Retina (tissue), 1 donor: Measurements from ENCODE around the gene BCO2.

Experiments
- DNase-seq: peaks from one replicate; pipeline ENCODE4 v3.0.0-alpha.2; 2016

The BCO2 gene

DNA sequence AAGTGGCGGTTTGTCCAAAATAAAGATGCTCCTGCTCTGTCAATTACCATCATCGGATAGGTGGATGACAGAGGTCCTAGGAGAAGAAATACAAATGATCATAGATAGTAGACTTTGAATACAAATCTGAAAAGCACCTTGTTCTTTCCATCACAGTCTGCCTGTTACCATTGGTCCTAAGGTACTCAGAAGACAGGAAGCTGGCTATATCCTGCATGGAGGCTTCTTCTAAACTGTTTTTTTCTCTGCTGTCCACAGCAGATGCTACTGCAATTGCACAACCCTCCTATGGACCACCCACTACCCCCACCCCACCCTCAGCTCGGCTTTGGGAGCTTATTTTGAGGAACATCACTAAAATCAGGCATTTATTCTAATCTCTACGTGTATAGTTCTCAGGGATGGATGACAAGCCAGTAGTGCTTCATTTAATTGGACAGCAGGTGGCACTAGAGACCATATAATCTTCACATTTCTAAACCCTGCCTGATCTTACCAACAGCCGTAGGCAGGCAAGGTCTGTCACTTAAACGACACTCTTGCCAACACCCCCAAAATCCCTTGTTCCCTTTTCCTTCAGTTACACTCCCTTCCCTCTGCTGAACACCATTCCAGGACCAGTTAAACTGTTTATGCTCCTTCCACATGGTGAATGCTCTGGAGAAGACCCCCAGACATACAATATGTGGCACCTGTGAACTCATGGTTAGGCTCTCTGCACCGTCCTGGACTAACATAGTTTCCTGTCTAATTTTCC, 44.3 kb downstream of the BCO2 start:
- DNase-seq, result peak; percentile 67

GRCh38 chr11:112221274-112221835, 46.0 kb downstream of the BCO2 start:
- no peak for DNase-seq

DNA sequence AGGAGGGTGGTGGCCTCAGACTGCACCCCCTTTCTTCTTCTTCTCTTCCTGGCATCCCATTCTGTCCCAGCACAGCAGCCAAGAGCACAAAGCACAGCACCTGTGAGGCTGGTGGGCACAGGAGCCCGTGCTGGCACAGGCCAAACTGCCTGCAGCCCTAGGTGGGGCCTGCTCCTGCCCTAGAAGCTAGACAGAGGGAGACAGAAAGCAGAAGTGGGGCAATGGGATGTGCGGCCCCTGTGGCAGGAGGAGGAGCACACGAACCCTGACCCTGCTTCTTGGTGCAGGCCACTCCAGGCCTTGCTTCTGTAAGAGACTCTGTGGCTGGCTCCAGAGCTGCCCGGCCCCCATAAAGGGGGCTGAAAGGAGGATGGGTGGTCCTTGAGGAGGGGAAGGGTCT, 47.0 kb downstream of the BCO2 start:
- no peak for DNase-seq

GRCh38 chr11:112223121-112223520, 47.8 kb downstream of the BCO2 start:
- no peak for DNase-seq

DNA sequence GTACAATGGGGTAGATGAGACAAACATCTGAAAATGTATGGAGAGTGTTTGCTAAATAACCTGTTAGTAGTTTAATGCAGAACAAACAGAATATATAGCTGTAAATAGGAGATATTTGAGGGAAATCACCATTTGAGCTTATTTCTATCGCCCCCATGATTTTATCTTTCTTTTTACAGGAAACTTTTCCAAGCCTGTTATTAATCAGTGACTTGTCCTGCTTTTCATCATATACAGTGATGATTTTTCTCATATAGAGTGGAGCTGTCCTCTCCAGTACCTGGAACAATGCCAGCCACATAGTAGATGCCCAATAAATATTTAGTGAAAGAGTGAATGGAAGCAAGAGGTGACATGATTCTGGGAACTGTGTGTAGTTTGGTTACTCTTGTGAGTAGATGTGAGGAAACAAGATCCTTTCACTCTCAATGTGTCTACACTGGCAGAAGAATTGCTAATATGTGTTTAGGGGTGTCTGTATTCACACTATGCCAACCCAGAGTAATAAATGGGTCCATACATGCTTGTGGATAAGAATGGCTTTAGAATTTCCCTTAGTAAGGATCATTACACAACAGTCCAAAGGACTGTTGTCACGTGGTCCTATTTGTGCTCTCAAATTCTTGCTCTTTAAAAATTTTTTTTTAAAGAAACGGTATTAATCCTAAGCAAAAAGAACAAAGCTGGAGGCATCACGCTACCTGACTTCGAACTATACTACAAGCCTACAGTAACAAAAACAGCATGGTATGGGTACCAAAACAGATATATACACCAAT, 48.6 kb downstream of the BCO2 start:
- no peak for DNase-seq

DNA sequence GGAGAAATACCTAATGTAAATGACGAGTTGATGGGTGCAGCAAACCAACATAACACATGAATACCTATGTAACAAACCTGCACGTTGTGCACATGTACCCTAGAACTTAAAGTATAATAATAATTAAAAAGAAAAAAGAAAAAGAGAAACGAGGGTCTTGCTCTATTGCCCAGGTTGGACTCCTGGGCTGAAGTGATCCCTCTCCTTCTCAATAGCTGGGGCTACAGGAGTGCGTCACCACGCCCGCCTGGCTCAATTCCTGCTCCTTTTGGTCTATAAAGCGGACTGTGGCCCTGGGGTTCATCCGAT, 50.4 kb downstream of the BCO2 start:
- DNase-seq, result no peak

GRCh38 chr11:112226062-112226830, 50.9 kb downstream of the BCO2 start, which contains the start of gene PTS:
Gene PTS (plus strand): TSS chr11:112226428. CDS start chr11:112226444, 16 bp downstream.
- peak; percentile 96 for DNase-seq

DNA sequence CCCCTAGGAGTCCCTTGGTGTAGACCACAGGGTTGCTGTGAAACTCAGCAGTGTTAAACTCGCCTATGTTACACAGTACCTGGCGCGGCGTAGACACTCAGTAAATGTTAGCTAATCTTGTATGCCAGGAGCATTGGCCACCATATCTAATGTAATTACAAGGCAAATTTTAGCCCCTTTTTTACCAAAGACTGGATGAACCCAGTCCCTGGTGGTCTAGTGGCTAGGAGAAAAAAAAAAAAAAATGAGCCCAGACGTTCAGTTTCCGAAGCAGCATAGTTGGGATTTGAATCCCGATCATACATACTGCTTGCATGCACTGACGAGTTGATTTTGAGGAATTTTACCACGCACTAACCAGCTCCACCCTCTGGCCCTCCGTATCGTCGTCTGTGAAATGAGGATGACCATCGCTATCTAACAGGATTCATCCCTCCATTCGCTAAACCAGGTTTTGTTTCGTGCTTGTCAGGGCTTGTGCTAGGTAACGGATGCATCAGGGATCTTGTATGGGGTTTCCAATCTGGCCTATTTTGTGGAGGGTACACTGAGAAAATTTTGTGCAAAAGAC, 51.6 kb downstream of the BCO2 start:
- DNase-seq, result no peak

GRCh38 chr11:112227471-112227870, 52.2 kb downstream of the BCO2 start:
- DNase-seq, result no peak

GRCh38 chr11:112228706-112229105, 53.4 kb downstream of the BCO2 start:
- no peak for DNase-seq

DNA sequence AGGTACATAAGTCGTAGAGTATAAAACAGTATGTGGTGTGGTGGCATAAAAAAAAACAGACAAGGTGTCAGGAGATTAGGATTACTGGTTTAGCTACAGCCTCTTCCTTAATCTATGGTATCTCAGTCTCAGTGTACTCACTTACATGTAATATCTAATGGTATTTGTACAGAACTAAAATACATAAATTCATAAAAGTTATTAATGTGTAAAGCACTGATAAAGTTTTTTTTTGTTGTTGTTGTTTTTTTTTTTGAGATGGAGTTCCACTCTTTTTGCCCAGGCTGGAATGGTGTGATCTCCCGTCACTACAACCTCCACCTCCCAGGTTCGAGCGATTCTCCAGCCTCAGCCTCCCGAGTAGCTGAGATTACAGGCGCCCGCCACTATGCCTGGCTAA, 53.8 kb downstream of the BCO2 start:
- no peak for DNase-seq

DNA sequence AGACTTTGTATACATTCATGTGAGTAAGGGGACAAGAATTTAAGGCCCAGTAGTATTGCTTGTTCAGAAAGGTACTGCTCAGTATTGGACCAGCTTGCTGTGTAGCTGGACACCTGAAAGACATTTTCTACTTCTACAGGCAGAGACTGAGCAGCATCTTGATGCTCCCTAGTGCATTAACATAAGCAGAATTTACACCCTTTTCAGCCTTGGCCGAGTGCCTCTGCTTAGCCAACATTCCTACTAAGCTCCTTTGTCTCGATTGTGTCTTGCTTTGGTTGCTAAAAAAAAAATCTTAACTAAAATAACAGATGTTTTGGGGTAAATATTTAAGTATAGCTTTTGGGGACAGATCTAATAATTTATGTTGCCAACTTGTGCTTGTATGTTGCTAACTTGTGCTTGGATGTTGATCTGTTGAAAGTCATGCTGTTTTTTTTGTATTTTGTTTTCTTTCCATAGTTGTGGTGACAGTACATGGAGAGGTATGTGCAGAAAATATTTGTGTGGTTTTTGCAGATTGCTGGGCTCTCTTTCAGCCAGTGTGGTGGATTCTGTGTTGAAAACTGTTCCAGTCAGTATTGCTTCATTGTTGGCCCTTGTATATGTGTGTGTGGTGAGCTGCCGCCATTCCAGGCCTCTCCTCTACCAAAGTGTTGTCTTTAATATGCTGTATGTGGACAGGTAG, 54.6 kb downstream of the BCO2 start:
- DNase-seq, result no peak

DNA sequence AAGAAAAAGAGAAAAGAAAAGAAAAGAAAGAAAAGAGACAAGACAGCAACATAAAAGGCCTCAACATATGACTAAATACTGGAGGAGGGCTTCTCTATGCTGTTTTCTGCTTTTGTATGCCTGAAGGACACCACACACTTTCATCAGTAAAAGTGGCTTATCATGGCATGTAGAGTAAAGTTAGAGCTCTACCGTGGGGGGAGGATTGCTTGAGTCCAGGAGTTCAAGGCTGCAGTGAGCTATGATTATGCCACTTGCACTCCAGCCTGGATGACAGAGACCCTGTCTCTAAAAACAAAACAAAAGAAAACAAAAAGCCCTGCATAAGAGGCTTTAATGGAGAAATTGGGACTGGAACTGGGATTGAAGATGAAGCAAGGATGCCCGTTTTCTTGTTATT, 56.6 kb downstream of the BCO2 start:
- DNase-seq, result no peak

DNA sequence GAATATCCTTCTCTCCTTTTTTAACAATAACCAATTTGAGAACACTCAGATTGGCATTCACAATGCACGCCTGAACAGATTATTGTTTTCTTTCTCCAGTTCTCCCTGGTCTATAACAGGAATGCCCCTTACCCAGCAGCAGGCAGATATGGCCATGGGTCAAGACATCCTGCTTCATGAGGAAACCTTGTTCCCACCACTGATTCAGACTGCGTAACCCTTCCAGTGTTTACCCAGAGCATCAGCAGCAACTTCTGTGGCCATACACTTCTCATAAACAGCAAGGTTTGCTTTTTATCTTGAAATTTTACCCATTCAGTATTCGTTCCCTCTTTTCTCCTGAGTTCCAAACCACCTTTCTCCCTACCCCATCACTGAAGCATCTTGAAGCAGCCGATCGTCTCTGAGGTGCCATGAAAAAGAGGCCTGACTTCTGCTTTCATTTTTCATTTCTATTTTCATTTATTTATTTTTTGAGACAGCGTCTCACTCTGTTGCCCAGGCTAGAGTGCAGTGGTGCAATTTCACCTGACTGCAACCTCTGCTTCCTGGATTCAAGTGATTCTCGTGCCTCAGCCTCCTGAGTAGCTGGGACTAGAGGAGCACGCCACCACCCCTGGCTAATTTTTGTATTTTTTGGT, 60.6 kb downstream of the BCO2 start:
- no peak for DNase-seq

- DNase-seq, result no peak
Observed at GRCh38 chr11:112237451-112237850, 62.1 kb downstream of the BCO2 start.

DNA sequence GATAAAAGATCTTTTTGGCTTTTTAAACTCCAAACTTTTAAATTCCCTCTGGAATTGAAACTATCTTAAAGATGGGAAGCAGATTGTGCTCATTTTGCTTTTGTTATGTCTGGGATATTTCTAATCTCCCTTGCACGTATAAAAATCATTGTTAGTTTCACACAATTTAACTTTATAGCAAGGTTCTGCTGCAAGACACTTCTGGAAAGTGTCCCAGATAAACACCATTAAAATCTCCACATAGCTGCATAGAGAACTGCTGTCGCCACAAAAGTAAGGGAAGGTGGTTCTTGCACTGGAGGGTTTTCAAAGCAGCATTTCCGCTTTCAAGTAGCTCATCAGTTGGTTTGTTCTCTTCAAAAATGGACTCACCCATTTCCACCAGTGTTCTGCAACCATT, 62.7 kb downstream of the BCO2 start:
- DNase-seq, result no peak

GRCh38 chr11:112241486-112241885, 66.2 kb downstream of the BCO2 start:
- DNase-seq, result no peak

DNA sequence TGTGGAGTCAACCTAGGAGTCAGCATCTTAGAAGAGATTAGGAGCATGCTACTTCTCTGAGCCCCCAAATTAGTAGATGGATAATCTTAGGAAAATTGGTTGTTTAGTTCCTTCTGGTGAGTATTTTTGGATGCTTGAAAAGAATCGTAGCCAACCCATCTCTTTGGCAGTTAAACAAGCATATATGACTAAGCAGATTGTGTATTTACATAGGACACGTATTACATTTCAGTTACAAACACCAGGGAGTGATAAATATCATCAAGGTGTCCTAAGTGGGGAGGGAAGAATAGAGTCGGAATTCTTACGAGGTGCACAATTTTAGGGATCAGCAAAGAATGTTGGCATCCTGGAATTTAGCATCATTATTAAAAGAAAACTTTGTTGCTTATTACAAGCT, 71.9 kb downstream of the BCO2 start:
- no peak for DNase-seq

DNA sequence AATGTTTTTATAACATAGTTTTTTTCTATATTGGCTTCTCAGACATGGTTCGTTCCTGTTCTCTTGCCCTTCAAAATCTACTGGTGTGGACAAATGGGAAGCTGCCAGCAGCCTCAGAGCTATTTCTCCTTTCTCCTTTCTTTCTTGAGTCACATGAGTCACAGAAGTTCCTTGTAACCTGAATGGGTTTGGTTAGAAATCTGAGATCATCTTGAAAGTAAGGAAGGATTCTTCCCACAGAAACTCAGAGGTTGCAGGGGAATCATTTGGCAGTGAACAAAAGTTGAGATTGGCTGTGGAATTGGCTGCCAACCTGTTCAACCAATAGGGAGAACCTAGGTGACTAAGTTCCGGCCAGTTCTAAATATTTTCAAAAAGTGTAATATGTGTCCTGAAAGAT, 72.9 kb downstream of the BCO2 start:
- no peak for DNase-seq

DNA sequence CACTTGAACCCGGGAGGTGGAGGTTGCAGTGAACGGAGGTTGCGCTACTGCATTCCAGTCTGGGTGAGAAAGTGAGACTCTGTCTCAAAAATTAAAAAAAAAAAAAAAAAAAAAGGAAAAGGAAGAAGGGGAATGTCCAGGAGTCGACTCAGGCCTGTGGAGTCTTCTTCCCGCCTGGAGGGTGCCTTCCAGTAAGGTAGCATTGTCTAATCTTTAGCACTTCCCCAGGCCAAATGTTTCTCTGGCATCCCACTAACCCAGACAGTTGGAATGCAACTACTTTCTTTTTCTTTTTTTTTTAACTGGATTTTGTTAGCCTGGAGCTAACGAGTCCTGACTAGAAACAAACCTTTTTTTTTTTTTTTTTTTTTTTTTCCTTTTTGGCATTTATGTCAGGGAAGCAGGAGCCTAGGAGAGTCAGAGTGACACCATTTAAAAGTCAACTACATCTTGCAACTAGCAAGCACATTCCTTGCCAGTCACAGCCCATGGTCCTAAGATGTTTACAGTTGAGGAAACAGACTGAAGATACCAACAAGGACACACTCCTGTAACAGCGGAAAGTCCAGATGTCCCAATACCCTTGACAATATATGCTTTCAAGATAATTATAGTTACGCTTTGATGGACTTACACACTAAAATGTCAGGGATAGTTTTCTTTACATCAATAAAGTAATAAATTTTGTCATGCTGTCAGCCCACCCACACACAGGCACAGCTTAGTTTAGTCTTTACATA, 74.7 kb downstream of the BCO2 start:
- DNase-seq, result peak; percentile 21

DNA sequence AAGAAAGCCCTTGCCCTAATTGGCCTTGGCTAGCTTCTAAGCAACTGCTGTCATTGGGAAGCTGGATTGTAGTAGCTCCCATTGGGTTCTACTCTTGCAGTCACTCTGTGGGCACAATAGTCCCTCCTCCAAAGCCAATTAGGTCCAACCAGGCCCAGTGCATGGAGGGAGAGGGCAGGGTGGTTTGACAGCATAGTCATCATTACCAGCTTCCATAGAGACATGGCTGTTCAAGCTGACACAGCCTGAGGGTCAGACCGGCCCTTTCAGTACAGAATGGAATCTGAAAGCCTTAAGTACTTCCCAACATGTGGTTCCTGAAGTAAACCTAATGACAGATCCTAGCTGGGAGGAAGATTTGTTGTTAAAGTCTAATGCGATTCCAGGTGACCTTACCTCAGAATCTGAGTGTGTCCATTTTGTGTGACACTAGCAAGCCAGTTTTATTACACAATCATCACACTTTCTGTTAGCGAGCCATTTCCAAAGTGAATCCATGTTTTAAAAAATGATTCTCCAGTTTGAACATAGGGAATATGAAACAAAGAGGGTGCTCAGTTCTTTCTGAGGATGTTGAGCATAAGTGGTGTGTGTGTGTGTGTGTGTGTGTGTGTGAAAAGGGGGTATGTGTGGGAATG, 78.4 kb downstream of the BCO2 start:
- no peak for DNase-seq
